NCI-H748 (cell line): ENCODE data around the gene BCL10.
"Not testable (repeated sequence)": the region's sequence is repeated elsewhere in the genome, so short reads cannot be mapped to it uniquely, and the experiment has no call there.

Experiments
- DNase-seq: peaks from one replicate; lab custom pipeline; 2025; ENCODE audit not compliant: unreplicated experiment; lab: John Stamatoyannopoulos, UW

Gene BCL10

GRCh38 chr1:85268801-85269585 is 7.4 kb downstream of the BCL10 start:
- no peak for DNase-seq

- DNase-seq, result no peak
Measured at GRCh38 chr1:85267313-85267712, 9.1 kb downstream of the BCL10 start.

GRCh38 chr1:85264150-85264549 is 12.3 kb downstream of the BCL10 start:
- DNase-seq, result no peak

- DNase-seq, result no peak
Measured at GRCh38 chr1:85262985-85263384, 13.4 kb downstream of the BCL10 start.

GRCh38 chr1:85259912-85260274 is 16.5 kb downstream of the BCL10 start:
- DNase-seq, result no peak

GRCh38 chr1:85259118-85259911 is 17.1 kb downstream of the BCL10 start, which contains the start of gene C1orf52:
Gene C1orf52, minus strand, starts transcription at chr1:85259662. Its CDS starts 29 bp downstream, at chr1:85259633.
- peak; percentile 92 for DNase-seq

GRCh38 chr1:85258536-85259117 is 17.8 kb downstream of the BCL10 start:
- DNase-seq, result no peak

GRCh38 chr1:85249042-85249441 is 27.4 kb downstream of the BCL10 start:
- DNase-seq, result not testable (repeated sequence)

GRCh38 chr1:85245891-85246290 is 30.5 kb downstream of the BCL10 start:
- DNase-seq, result no peak

GRCh38 chr1:85245456-85245855 is 31.0 kb downstream of the BCL10 start:
- DNase-seq, result no peak

- DNase-seq, result no peak
Measured at GRCh38 chr1:85244271-85245061, 32.0 kb downstream of the BCL10 start.

- DNase-seq, result no peak
Measured at GRCh38 chr1:85243372-85243771, 33.1 kb downstream of the BCL10 start.

DNA sequence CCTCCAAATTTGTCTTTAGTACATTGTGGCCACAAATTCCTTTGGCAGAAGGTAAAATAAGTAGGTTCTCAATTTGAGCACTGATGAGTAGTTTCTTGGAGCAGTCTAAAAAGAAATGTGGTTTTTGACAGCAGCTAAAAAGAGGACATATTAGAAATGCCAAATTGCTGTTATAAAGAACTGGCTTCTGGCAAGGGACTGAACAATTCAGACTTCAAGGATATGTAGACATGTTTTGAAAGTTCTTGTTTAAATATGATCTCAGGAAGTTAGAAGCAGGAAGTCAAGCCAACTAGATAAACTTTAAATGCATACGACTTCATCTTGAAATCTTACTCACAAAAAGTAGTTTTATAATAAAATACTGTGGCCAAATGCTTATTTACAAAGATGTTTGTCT is 35.8 kb downstream of the BCL10 start:
- DNase-seq, result no peak

DNA sequence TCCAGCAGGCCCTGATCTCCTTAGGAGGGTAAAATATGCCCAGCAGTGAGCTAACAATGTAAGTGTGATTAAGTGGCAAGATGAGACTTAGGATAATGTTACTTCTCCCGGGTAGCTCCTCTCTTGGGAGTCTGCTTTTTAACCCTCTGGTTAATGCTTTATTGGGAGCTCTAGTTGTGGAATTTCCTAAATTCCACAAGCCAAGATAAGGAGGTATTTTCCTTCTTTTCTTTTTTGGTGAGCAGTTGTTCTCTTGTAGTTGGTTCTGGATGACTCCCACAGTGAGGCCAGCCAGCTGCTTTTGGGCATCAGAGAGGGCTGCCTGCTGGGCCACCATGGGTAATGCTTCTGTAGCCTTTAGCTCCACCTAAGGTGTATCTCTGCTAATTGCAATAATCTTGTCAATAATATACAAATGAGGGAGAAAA is 36.2 kb downstream of the BCL10 start:
- peak; percentile 58 for DNase-seq

- DNase-seq, result no peak
Measured at GRCh38 chr1:85237613-85238012, 38.8 kb downstream of the BCL10 start.

- peak; percentile 50 for DNase-seq
Measured at GRCh38 chr1:85230305-85230977, 46.0 kb downstream of the BCL10 start.

DNA sequence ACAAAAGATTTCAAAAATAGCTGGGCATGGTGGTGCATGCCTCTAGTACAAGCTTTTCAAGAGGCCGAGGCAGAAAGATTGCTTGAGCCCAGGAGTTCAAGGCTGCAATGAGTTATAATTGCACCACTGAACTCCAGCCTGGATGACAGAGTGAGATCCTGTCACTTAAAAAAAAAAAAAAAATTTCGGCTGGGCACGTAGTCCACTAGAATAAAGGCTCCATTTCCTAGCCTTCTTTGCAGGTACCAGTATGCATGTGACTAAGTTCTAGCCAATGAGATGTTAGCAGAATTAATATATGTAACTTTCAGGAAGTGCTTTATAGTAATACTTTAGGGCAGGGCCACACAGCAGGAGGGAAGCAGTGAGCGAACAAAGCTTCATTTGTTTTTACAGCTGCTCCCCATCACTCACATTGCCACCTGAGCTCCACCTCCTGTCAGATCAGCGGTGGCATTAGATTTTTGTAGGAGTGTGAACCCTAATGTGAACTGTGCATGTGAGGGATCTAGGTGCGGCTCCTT is 46.8 kb downstream of the BCL10 start:
- peak; percentile 94 for DNase-seq

GRCh38 chr1:85228972-85229371 is 47.5 kb downstream of the BCL10 start:
- no peak for DNase-seq

- peak; percentile 61 for DNase-seq
Measured at GRCh38 chr1:85225624-85226380, 50.6 kb downstream of the BCL10 start.
